Common myeloid progenitor, CD34-positive (primary cell): ENCODE data around the gene CCDC12. TPM values are rescaled to one million over a fixed set of nuclear protein-coding genes. Genes with fewer than 3 reads are reported as not detected.

Source experiments
- CTCF ChIA-PET: fragments of 350-600 bp; sonication (Branson Sonifier 250); formaldehyde crosslinking; loops from one replicate; lab custom pipeline; 2021; ENCODE audit warnings: antibody characterized with exemption; lab: Charles Lee
- POLR2A ChIA-PET: fragments of 350-600 bp; sonication (Branson Sonifier 250); formaldehyde crosslinking; loops from one replicate; lab custom pipeline; 2021; ENCODE audit warnings: antibody characterized with exemption; lab: Charles Lee
- DNase-seq, 3 donors: peaks; one replicate each; pipeline versions ENCODE4 v3.0.0 to v3.0.0-alpha.2; 2013
- H3K27ac ChIP-seq, 2 experiments: 1 replicate in 1 of 2; 2 replicates in 1 of 2; pipeline ENCODE4 v1.7.0; 2013; ENCODE audit warnings: inconsistent platforms in 2 of 2, low read length in 2 of 2, mild to moderate bottlenecking in 2 of 2, low read depth in 1 of 2, moderate library complexity in 1 of 2; ENCODE audit not compliant: severe bottlenecking in 2 of 2, insufficient read depth in 1 of 2, poor library complexity in 1 of 2
- H3K27me3 ChIP-seq, 5 experiments: replicated peaks in 2 of 5; 1 replicate in 3 of 5; 2 replicates in 2 of 5; pipeline versions ENCODE4 v1.6.1 to v1.7.0; 2013; ENCODE audit warnings: low read length in 4 of 5, mild to moderate bottlenecking in 2 of 5, moderate library complexity in 2 of 5, inconsistent platforms in 1 of 5; ENCODE audit not compliant: insufficient read depth in 5 of 5, control insufficient read depth in 4 of 5
- H3K36me3 ChIP-seq, 4 experiments: 1 replicate in 2 of 4; 2 replicates in 2 of 4; pipeline versions ENCODE4 v1.6.1 to v1.7.0; 2013; ENCODE audit warnings: low read length in 3 of 4, control low read depth in 1 of 4, mild to moderate bottlenecking in 1 of 4; ENCODE audit not compliant: control insufficient read depth in 4 of 4, insufficient read depth in 4 of 4
- H3K4me1 ChIP-seq, 4 experiments: 1 replicate in 3 of 4; 2 replicates in 1 of 4; pipeline versions ENCODE4 v1.6.1 to v1.7.1; 2013; ENCODE audit warnings: low read length in 3 of 4, mild to moderate bottlenecking in 3 of 4, control low read depth in 1 of 4, inconsistent platforms in 1 of 4, moderate library complexity in 1 of 4; ENCODE audit not compliant: control insufficient read depth in 4 of 4, insufficient read depth in 4 of 4; ENCODE audit errors: control extremely low read depth in 1 of 4
- H3K4me3 ChIP-seq, 7 experiments: 1 replicate in 4 of 7; 2 replicates in 3 of 7; pipeline versions ENCODE4 v1.5.1 to v1.7.0; 2013; ENCODE audit warnings: mild to moderate bottlenecking in 7 of 7, low read length in 6 of 7, moderate library complexity in 6 of 7, inconsistent platforms in 2 of 7, low read depth in 2 of 7, control low read depth in 1 of 7; ENCODE audit not compliant: insufficient read depth in 4 of 7, control insufficient read depth in 1 of 7; ENCODE audit errors: extremely low read depth in 1 of 7
- H3K9me3 ChIP-seq, 5 experiments: 1 replicate in 4 of 5; 2 replicates in 1 of 5; pipeline versions ENCODE4 v1.6.1 to v1.7.1; 2013; ENCODE audit warnings: low read length in 4 of 5, mild to moderate bottlenecking in 2 of 5, inconsistent platforms in 1 of 5, low read depth in 1 of 5, moderate library complexity in 1 of 5; ENCODE audit not compliant: control insufficient read depth in 4 of 5, insufficient read depth in 2 of 5; ENCODE audit errors: control extremely low read depth in 1 of 5
- WGBS: methylation state at CpG from one replicate; pipeline ENCODE4 v1.1.5; 2013; ENCODE audit not compliant: insufficient coverage; 5-methylcytosine and 5-hydroxymethylcytosine counted together
- polyA plus RNA-seq: library from polyadenylated mRNA; unstranded; fragments of 120-200 nt; gene quantifications from one replicate; pipeline ENCODE4 v1.2.1, GENCODE V29; 2013

CCDC12 gene
- polyA plus RNA-seq = 30.2 TPM

DNA sequence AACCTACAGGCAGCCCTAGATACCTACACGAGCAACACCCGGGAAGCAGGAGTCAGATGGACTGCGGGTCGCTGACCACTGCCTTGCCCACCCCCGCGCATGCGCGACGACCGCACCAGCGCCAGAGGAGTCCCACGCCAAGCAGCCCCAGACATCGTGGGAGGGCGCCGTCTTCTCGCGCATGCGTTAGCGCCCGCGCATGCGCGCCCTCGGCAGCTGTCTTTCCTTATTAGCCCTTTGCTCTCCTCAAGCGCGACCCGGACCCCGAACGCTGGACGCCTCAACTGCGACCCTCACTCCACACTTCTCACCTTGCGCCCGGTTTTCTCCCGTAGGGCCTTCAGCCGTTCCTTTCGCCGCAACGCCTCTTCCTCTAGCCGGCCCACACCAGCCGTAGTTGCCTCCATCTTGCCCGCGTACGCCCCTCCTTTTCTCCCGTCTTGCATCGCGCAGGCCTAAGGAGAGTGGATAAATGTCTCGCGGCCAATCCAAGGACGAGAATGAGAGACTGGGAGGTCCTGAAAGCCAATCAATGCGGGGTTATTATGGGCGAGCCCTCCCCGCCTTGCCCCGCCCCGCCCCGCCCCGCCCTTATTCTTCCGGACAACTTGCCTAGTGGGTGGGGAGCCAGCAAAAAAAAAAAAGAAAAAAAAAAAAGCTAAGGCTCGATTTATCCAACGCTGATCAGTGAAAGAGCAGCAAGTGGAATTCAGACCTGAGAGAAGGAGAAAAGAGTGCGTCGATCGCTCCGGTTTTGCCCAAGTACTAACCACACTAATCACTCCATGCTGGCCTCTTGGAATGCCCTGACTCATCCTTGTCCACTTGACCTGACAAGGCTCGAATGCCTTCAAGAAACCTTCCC lies at the start of gene CCDC12:
Gene CCDC12, minus strand, starts transcription at position 420 of the 865 bp plus-strand sequence. Its CDS starts 13 bp downstream, at position 407.
- peaks cover 28 to 76% (median 73%) of the 10 kb centered on the region in 4 experiments for H3K4me1 ChIP-seq
- no peaks in the 10 kb centered on the region for H3K9me3 ChIP-seq
- POLR2A ChIA-PET = interaction anchor here (0.5 to 1.5 kb wide), 7 partner anchors 9 to 33 kb away, joined by 3 to 10 read pairs (median 3); no protein-coding TSS in a partner anchor
- H3K36me3 ChIP-seq = peaks cover 0 to 5% (median 0%) of the 10 kb centered on the region in 4 experiments
- H3K27ac ChIP-seq = peak within 1 kb of the TSS; percentile 84 to 94
- H3K27me3 ChIP-seq = no peaks in the 10 kb centered on the region
- WGBS = under 1% methylated on average over 23 of the region's 64 CpGs
- CTCF ChIA-PET = interaction anchor here (0.7 to 6.5 kb wide), 7 partner anchors 11 to 54 kb away, joined by 3 to 42 read pairs (median 4); no protein-coding TSS in a partner anchor
- H3K4me3 ChIP-seq = peak within 1 kb of the TSS; percentile 83 to 96 (median 91)
- DNase-seq = peak; percentile 99

DNA sequence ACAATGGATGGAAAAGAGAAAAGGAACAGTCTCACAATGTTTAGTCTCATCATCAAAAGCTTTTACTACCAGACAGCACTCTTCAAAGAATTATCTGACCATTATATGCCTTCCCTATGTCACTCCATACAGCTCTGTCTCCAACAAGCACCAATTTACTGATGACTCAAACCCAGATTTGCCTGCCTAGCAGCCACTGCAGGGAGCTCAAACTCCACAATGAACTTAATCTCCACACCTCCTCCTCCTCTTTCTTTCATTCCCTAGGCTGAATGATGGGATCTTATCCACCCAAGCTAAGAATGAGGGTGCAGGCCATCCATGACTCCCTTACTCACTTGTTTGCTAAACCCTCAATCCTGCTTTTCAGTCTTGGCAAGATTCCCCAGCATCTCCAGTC lies 48.4 kb upstream of the CCDC12 start:
- no peak overlapping the region for H3K27ac ChIP-seq
- no peak for DNase-seq
- ChIA-PET POLR2A (interaction anchor here (0.6 kb wide), 1 partner anchor 503 kb away, joined by 6 read pairs; no protein-coding TSS in a partner anchor), CTCF (no interaction called here)
- no peak overlapping the region for H3K4me3 ChIP-seq
- H3K4me1 ChIP-seq = peaks cover 0 to 10% (median 3%) of the 10 kb centered on the region in 4 experiments
- H3K9me3 ChIP-seq = no peaks in the 10 kb centered on the region
- H3K36me3 ChIP-seq = peaks cover 14 to 27% (median 17%) of the 10 kb centered on the region in 4 experiments
- no peaks in the 10 kb centered on the region for H3K27me3 ChIP-seq

DNA sequence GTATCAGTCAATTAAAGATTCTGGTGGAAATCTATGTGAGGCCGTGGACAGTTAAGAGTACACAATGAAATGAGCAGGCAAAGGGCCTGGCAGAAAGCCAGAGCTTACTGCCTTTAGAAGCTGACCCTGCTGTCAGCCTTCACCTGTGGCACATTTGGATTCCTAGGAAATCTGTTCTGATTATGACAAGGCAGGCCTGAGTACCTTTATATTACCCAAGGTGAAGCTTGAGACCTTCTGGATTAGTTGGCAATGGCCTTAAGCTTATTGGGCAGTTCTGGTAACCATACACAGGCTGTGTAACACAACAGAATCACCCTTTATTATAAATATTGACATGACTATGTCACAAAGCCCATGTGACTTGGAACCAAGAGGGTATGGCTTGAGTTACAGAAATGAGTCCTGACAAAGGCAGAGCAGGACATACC lies 46.1 kb upstream of the CCDC12 start:
- ChIA-PET CTCF (interaction anchor here (0.8 to 1.2 kb wide), 4 partner anchors 9 to 102 kb away, joined by 3 to 5 read pairs (median 3); no protein-coding TSS in a partner anchor), POLR2A (no interaction called here)
- H3K4me3 ChIP-seq = no peak overlapping the region
- no peak overlapping the region for H3K27ac ChIP-seq
- H3K4me1 ChIP-seq = peaks cover 13 to 31% (median 22%) of the 10 kb centered on the region in 4 experiments
- 80% methylated on average over 1 of the region's 1 CpG for WGBS
- H3K27me3 ChIP-seq = no peaks in the 10 kb centered on the region
- no peaks in the 10 kb centered on the region for H3K9me3 ChIP-seq
- DNase-seq = no peak
- peaks cover 9 to 39% (median 14%) of the 10 kb centered on the region in 4 experiments for H3K36me3 ChIP-seq

DNA sequence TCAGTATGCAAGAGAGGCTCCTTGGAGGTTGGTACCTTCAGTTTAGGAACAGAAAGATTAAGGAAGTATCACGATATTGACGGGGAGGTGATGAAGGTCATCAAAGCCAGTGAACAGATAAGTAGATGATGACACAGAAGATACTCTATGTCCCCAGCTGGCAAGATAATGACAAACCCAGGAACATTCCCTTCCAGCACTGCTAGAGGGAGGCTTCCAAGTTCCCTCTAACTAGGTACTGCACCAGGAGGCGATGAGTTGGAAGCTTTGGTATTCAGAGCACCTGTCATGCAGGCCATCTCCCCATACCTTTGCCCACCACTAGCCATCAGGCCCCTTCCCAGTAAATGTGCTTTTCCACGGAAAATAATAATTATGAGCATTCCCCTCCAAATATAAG lies 43.8 kb upstream of the CCDC12 start:
- no peak for DNase-seq
- H3K9me3 ChIP-seq = no peaks in the 10 kb centered on the region
- POLR2A ChIA-PET = no interaction called here
- CTCF ChIA-PET = interaction anchor here (0.8 to 1.3 kb wide), 4 partner anchors 9 to 93 kb away, joined by 3 to 4 read pairs (median 3); no protein-coding TSS in a partner anchor
- peaks cover 34 to 54% (median 43%) of the 10 kb centered on the region in 4 experiments for H3K4me1 ChIP-seq
- H3K27me3 ChIP-seq = no peaks in the 10 kb centered on the region
- peaks cover 11 to 50% (median 16%) of the 10 kb centered on the region in 4 experiments for H3K36me3 ChIP-seq
- no peak overlapping the region for H3K4me3 ChIP-seq
- WGBS = 97% methylated on average over 3 of the region's 4 CpGs
- H3K27ac ChIP-seq = no peak overlapping the region

DNA sequence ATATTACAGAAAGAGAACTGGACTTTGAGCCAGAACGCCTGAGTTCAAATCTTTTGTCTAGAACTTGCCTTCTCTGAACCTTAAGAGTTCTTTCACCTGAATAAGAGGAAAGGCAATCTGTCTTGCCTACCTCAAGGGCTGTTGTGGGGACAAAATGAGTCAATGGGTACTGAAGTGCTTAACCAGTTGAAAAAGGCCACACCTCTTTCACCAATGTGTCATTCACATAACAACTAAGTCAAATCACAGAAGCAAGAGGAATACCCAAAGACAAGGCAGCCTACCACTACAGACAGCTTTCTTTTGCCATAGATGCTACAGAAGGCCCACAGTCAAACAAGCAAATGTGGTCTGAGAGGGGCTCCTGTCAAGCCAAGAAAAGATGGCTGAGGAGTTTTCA lies 42.7 kb upstream of the CCDC12 start:
- Histone ChIP-seq H3K4me3 (no peak overlapping the region), H3K4me1 (peaks cover 35 to 57% (median 47%) of the 10 kb centered on the region in 4 experiments), H3K27me3 (no peaks in the 10 kb centered on the region), H3K27ac (peak overlapping the region in 1 of 2 experiments; percentile 28), H3K9me3 (no peaks in the 10 kb centered on the region), H3K36me3 (peaks cover 14 to 54% (median 18%) of the 10 kb centered on the region in 4 experiments)
- CTCF ChIA-PET = interaction anchor here (1.0 to 1.3 kb wide), 3 partner anchors 12 to 92 kb away, joined by 3 to 4 read pairs (median 3); no protein-coding TSS in a partner anchor
- POLR2A ChIA-PET = interaction anchor here (0.6 kb wide), 1 partner anchor 154 kb away, joined by 7 read pairs; no protein-coding TSS in a partner anchor
- DNase-seq = no peak
- 86% methylated on average over 1 of the region's 1 CpG for WGBS

DNA sequence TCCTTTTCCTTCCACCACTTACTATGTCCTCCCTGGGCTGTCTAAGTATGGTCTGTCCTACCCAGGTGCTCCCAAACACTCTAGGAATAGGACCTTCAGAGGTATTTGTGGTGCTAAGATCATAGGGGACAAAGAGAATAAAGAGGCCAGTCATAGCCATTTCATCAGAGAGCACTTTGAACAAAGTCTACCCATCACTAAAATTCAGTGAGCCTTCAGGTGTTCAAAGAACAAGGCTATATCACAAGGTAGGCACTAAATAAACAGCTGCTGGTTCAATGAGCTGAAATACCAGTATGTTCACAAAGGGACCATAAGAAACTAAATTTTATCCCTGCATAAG lies 41.7 kb upstream of the CCDC12 start:
- H3K4me3 ChIP-seq = peak overlapping the region in 2 of 7 experiments; percentile 4 to 37
- H3K27me3 ChIP-seq = no peaks in the 10 kb centered on the region
- CTCF ChIA-PET = interaction anchor here (1.2 to 1.5 kb wide), 2 partner anchors 11 to 91 kb away, joined by 3 read pairs; no protein-coding TSS in a partner anchor
- no peaks in the 10 kb centered on the region for H3K9me3 ChIP-seq
- H3K27ac ChIP-seq = peak overlapping the region; percentile 34 to 65
- POLR2A ChIA-PET = no interaction called here
- peaks cover 14 to 60% (median 22%) of the 10 kb centered on the region in 4 experiments for H3K36me3 ChIP-seq
- DNase-seq = no peak
- H3K4me1 ChIP-seq = peaks cover 35 to 62% (median 47%) of the 10 kb centered on the region in 4 experiments
